Middle frontal gyrus (tissue), 1 donor: Measurements from ENCODE around the gene WIF1.

Experiments used
- DNase-seq: peaks from one replicate; pipeline ENCODE4 v3.0.0-alpha.2; 2015; ENCODE audit warnings: low spot score; ENCODE audit errors: extremely low spot score

Gene WIF1

DNA sequence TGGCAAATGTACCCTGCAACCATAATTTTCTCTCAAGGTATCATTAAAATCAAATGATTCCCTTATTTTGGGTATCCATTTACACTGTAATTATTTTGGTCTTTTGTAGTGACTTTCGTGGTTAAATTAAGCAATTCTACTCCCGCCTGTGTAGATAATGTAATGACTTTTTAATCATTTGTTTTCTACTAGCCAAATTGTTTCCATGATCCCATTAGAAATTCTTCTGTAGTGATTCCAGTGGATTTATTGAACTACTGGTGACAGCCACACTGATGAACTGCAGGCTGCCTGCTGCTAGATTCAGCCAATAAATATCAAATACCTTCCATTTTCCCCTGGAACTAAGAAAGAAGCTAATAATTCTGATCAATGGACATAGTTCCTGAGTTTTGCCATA lies 96.0 kb downstream of the WIF1 start:
- no peak for DNase-seq

DNA sequence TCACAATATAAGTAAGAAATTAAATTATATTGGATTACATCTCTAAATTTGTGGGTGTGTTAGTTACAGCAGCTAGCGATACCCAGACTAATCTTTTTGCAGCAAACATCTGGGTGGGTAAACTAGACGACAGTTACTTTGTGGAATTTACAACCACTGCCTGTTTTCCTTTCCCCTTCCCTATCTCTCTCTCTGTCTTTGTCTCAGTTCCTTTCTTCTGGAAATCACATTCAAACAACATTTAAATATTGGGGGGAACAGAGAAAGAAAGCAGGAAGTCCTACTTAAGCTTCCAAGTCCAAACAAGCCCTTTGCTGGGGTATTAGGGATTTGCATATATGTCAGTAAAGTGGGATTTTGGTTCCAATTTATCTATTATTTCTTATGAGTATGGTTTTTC lies 97.6 kb downstream of the WIF1 start:
- no peak for DNase-seq

- DNase-seq, result no peak
Measured at GRCh38 chr12:65022960-65023359, 98.1 kb downstream of the WIF1 start.

DNA sequence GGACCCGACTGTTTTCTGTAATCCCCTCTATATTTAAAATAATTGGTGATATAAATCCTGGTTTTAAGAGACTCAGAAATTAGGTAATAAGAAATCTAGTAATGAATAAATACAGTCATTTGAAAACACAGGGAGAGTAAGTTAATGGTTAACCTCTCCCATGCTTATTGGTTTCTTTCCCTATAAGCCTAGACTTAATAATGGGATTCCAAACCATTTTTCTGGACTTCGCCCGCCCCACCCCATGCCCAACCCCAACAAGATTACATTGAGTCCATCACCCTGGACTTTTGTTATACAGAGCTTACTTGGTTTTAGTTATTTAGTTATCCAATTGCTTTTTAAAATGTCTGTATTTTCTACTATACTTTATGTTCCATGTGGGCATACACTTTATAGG lies 98.7 kb downstream of the WIF1 start:
- DNase-seq, result no peak

GRCh38 chr12:65019696-65020234 lies 101.3 kb downstream of the WIF1 start:
- no peak for DNase-seq

DNA sequence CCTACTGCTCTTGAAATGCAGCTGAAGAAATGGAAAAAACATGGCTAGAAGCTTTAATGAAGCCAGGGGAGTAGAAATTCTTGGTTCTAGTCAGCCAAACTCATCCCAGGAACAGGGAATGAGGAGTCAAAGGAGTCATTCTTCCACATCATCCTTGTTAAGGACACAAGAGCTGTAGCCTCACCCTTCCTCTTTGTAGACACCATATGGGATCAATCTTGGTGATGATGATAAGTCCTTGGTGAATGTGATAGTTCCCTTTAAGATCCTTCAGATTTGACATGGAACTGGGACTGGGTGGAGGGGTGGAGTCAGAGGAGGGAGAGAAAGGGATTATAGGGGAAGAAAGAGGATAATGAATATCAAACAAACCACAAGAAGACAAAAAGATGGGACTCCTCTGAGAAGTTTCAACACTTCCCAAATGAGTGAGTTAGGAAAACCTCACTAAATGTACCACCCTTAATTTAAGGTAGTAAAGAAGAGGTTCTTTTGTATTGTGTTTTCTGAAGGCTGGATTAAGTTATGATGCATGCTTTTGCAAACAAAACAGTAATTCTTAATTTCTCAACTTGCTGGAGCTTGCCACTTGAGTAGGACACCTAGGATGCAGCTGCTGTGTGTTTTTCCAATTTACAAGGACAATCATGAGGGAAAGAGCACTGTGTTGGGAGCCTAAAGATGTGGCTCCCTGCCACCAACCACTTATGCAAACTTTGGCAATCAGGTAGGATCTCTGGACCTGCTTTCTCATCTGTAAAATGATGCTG lies 104.0 kb downstream of the WIF1 start:
- DNase-seq, result no peak

GRCh38 chr12:65015850-65016249 lies 105.3 kb downstream of the WIF1 start:
- no peak for DNase-seq

DNA sequence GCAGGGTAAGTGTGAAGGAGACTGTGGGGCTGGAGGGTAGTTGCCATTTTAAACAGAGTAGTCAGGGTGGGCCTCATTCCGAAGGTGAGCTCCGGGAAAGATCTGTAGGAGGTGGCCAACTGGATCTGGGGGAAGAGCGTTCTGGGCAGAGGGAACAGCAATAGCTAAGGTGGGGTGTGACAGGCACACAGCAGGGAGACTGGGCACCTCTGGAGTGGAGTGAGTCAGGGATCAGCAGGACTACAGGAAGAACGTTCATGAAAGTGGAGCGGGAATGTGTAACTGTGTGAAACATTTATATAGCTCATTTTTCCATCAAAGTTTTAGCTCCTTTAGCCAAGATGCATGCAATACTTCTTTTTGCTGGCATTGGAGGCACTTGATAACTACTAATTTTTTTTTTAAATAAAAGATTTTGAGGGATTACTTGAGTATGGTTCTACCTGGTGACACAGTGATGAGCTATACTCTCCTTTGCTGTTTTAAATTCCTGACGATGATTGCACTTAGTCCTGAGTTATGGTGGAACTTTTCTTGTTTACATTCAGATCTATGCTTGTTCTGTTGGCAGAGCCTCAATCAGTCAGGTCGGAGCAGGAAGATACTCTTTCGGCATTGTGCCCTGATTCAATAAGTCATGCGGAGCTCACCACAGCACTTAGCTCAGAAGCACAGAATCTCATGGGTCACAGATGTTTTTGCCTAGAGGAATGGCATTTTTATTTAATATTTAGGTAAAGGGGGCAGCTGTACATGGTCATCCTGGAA lies 106.4 kb downstream of the WIF1 start:
- DNase-seq, result no peak

DNA sequence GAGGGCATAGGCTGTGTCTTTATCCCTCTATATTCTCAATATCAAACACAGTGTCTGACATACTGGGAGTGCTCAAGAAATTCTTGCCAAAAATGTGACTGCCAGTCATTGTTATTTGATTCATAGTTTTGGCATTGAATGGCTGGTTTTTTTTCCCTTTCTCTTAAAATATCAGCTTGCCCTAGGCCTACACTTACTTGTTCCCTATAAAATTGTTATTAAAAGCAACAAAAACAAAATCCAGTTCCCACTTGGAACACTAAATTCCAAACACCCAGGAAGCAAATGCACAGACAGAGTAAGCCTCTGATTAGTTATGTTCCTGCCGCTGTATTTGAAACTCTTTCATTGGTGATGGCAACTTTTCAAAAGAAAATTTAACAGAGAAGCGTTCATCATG lies 110.7 kb downstream of the WIF1 start:
- DNase-seq, result no peak

DNA sequence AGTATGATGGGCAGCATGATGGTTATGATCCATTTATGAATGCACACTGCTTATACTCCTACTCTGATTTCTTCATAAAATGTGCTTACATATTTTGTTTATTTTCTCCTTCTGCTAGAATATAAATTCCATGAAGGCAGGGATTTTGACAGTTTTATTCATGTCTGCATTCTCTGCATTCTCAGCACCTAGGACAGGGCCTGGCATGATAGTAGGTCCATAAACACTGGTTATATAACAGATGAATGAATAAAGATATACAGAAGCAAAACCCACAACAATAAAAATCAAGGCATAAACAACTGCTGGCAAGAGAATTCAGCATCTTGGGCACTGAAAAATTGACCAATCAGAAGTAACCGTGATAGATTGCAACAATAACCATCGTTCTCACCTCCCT lies 115.4 kb downstream of the WIF1 start:
- DNase-seq, result no peak

DNA sequence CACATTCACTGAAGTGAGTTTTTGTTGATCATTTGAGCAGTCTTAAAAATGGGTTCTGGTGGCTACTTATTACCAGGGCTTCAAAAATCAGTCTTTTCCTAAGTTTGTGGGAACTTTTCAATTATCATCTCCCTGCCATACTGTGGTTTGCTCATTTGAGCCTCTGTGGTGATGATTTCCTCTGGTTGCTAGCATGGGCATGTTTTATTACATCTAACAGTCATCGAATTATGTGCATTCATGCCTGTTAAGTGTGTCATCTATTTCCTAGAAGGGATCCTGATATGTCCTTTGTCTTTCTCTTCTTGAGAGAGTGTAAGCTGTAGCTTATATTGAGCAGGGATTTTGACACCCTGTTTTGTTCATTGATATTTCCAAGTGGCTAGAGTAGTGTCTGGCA lies 116.8 kb downstream of the WIF1 start:
- DNase-seq, result no peak
